Measurements from ENCODE around the gene ONECUT3. TPM values are rescaled to one million over a fixed set of nuclear protein-coding genes. Genes with fewer than 3 reads are reported as not detected.

The ONECUT3 gene
- total RNA-seq, 1 donor from 2014 or later = not detected

DNA sequence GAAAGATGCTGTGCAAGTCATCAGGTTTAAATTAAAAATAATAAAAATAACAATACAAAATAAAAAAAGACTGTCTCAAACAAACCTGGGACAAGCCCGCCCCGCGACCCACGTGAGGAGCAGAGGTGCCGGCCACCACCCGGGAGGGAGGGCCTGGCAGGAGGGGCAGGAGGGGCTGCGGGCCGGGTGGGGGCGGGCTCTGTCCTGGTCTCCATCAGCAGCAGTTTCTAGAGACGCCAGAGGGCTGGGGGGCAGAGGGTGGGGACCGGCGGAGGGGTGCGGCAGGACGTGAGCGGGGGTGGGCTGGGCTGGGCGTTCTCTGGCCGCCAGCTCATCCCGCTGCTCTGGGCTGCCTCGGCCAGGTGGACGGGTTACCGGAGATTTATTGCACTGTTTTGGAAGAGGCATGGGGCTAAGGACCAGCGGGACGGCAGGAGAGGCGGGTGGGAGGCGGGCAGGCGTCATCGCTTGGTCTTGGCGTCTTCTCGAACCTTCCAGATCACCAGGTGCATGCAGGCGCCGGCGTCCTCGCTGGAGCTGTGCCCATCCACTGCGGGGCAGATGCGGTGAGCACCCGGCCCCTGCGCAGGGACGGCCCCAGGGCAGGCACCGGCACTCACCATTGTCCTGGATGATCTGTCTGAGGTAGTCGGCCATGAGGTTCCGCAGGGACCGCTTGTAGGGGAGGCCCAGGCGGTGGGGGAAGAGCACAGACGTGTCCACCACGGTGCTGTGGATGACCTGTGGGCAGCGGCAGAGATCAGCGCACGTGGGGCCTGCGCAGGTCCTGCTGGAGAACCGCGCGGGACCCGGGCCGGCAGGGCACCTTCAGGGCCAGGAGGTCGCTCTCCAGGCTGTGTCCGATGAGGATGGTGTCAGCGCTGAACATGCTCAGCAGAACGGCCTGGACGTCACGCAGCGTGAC lies 62.6 kb downstream of the ONECUT3 start:
- no peak for DNase-seq (ENCODE audit: low read depth)
- Histone ChIP-seq H3K36me3 (ENCODE audit: control insufficient read depth, insufficient read depth, low read length) (peaks cover 2% of the 10 kb centered on the region), H3K4me3 (ENCODE audit: low read depth, low read length) (no peak overlapping the region), H3K27me3 (ENCODE audit: control insufficient read depth, insufficient read depth, low read length) (no peaks in the 10 kb centered on the region)
- TF ChIP-seq, protein P1, sequence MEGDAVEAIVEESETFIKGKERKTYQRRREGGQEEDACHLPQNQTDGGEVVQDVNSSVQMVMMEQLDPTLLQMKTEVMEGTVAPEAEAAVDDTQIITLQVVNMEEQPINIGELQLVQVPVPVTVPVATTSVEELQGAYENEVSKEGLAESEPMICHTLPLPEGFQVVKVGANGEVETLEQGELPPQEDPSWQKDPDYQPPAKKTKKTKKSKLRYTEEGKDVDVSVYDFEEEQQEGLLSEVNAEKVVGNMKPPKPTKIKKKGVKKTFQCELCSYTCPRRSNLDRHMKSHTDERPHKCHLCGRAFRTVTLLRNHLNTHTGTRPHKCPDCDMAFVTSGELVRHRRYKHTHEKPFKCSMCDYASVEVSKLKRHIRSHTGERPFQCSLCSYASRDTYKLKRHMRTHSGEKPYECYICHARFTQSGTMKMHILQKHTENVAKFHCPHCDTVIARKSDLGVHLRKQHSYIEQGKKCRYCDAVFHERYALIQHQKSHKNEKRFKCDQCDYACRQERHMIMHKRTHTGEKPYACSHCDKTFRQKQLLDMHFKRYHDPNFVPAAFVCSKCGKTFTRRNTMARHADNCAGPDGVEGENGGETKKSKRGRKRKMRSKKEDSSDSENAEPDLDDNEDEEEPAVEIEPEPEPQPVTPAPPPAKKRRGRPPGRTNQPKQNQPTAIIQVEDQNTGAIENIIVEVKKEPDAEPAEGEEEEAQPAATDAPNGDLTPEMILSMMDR (IDR thresholded peaks at IDR 0.05; ENCODE audit: insufficient read depth, low read length, poor library complexity, severe bottlenecking) = no peak

DNA sequence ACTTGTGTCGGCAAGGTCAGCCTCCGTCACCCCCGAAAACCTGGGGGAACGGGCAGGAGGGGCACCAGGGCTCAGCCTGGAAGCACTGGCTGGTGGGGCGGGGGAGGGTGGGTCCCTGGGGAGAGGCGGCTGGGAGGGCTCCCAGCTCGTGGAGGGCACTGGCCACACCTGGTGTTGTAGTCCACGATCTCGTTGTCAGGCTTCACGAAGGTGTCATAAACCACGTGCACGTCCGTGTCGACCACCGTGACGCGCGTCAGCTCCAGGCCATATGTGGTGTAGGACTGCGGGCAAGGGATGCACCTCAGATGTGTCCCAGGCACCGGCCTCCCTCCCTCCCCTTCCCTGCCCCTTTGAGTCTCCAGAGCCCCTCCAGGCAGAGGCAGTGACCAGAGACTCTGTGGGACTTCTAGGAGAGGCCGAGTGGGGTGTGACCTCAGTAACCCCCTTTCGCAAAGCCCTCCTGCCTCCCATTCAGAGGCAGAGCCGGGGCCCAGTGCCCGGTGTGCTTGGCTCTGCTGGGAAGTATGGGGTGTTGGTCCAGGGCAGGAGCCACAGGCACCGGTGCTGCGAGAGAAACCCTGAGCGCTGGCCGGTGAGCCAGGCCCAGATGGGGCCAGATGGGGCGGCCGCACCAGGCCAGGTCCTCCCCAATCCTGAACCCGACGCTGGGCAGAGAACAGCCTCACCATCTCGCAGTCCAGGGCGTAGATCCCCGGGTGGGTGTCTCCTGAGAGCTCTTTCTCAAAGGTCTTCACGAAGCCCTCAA lies 63.4 kb downstream of the ONECUT3 start:
- TF ChIP-seq, protein P1 (IDR thresholded peaks at IDR 0.05; ENCODE audit: insufficient read depth, low read length, poor library complexity, severe bottlenecking) = no peak
- H3K36me3 ChIP-seq (ENCODE audit: control insufficient read depth, insufficient read depth, low read length) = peaks cover 2% of the 10 kb centered on the region
- H3K4me3 ChIP-seq (ENCODE audit: low read depth, low read length) = no peak overlapping the region
- no peaks in the 10 kb centered on the region for H3K27me3 ChIP-seq (ENCODE audit: control insufficient read depth, insufficient read depth, low read length)
- no peak for DNase-seq (ENCODE audit: low read depth)

DNA sequence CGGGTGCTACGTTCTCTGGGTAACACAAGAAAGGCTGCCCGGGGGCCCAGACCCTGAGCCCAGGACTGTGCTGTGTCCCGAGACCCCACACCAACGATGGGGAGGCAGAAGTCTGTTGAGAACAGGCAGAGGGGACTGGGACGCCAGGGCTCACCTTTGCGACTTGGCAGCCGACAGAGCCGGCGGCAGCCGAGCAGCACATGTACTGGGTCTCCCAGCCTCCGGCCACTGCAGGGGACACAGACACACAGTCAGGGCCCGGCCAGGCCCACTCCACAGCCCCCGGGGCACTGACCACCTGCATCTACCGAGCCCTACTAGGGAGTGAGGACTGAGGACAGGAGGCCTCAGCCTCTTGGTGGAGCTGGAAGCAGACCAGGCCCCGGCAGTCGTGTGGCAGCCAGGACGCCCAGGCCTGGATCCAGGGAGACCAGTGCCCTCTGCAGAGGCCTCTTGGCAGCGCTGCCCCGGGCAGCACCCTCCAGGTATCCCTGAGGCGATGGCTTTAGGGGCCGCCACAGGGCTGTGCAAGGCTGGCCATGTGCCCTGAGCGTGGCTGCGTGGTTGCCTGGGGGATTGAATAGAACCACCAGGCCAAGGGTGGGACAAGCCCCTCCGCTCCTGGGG lies 64.4 kb downstream of the ONECUT3 start:
- Histone ChIP-seq H3K36me3 (ENCODE audit: control insufficient read depth, insufficient read depth, low read length) (peaks cover 2% of the 10 kb centered on the region), H3K4me3 (ENCODE audit: low read depth, low read length) (no peak overlapping the region), H3K27me3 (ENCODE audit: control insufficient read depth, insufficient read depth, low read length) (no peaks in the 10 kb centered on the region)
- DNase-seq (ENCODE audit: low read depth) = no peak
- TF ChIP-seq, protein P1 (IDR thresholded peaks at IDR 0.05; ENCODE audit: insufficient read depth, low read length, poor library complexity, severe bottlenecking) = no peak

DNA sequence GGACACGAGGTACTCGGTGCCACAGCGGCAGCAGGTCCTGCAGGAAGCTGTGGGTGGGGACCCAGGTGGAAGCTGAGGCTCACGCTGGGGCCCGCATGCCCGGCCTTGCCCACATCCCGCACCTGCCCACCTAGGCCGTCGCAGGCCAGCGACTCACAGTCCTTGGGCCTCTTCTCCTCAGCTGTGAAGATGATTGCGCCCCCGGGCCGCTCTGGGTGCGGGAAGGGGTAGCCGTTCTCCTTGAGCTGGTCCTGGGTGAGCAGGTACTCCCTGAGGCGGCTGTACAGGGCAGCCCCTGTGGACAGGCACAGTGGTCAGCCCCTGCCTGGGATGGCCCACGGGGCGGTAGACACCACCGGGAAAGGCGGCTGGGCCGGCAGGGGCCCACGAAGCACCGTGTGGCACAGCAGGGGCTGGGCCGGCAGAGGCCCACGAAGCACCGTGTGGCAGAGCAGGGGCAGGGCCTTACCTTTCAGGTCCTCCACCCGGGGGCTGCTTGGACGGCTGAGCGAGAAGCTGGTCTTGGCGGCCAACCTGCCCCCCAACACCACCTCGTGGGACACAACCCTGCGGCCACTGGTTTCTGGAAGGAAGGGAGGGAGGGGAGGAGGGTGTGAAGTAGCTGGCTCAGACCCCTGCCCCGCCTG lies 65.4 kb downstream of the ONECUT3 start:
- TF ChIP-seq, protein P1 (IDR thresholded peaks at IDR 0.05; ENCODE audit: insufficient read depth, low read length, poor library complexity, severe bottlenecking) = no peak
- no peak for DNase-seq (ENCODE audit: low read depth)
- Histone ChIP-seq H3K4me3 (ENCODE audit: low read depth, low read length) (no peak overlapping the region), H3K27me3 (ENCODE audit: control insufficient read depth, insufficient read depth, low read length) (no peaks in the 10 kb centered on the region), H3K36me3 (ENCODE audit: control insufficient read depth, insufficient read depth, low read length) (peaks cover 2% of the 10 kb centered on the region)

DNA sequence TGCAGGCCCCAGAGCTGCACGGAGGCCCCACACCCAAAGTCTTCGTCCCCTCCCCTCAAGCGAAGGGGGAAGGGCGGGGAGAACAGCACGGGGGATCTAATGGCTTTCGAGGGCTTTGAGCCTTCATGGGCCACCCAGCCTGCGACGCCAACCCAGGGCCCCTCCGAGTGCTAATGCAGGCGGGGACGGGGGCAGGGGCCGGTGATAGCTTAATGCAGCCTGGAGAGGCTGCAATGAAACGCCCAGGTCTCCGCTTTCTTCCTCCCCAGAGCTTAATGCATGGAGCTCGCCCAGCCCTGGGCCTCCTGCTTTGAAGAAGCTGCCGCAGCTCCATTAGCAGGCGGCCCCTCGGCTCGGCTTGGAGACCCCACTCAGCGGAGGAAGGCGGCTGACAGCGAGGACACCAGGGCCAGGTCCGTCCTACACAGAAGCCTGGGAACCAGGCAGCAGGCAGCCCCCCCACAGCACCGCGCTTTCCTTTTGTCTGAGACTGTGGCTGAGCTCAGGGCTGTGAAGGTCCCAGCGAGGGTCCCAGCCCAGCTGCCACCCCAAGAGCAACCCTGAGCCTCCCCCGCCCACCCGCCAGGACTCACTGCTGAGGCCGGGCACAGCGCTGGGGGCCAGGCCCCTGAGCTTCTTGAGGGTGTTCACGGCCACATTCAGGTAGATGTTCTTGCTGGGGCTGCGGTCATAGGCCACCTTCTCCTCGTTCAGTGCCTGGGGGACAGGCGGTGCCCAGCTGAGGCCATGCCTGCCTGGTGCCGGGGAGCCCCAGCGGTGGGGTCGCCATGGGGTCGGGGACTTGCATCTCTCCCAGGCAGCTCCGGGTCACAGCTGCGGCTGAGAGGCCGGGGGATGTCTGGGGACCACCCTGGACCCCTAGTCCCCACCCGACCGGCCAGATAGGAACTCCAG lies 66.3 kb downstream of the ONECUT3 start:
- H3K4me3 ChIP-seq (ENCODE audit: low read depth, low read length) = no peak overlapping the region
- TF ChIP-seq, protein P1 (IDR thresholded peaks at IDR 0.05; ENCODE audit: insufficient read depth, low read length, poor library complexity, severe bottlenecking) = no peak
- H3K27me3 ChIP-seq (ENCODE audit: control insufficient read depth, insufficient read depth, low read length) = no peaks in the 10 kb centered on the region
- peaks cover 2% of the 10 kb centered on the region for H3K36me3 ChIP-seq (ENCODE audit: control insufficient read depth, insufficient read depth, low read length)
- DNase-seq (ENCODE audit: low read depth) = no peak
